Kidney (tissue), 14 donors: ENCODE results near the gene ACBD6. TPM values are rescaled to one million over a fixed set of nuclear protein-coding genes. Genes with fewer than 3 reads are reported as not detected.

Experiments
- DNase-seq, 5 donors: peaks; one replicate each; pipeline ENCODE4 v3.0.0-alpha.2; 2013 to 2020
- FAIRE-seq: peaks from 2 replicates; lab custom pipeline; 2012; peaks lifted over from hg19 to GRCh38; lab: Jason Lieb, UNC
- H3K27ac ChIP-seq, 2 donors: one replicate each; pipeline ENCODE4 v1.7.0; 2013; ENCODE audit warnings: low read depth in 2 of 2, low read length in 2 of 2, inconsistent platforms in 1 of 2
- H3K27me3 ChIP-seq: one replicate; pipeline ENCODE4 v1.7.1; 2013; ENCODE audit warnings: low read length, inconsistent platforms; ENCODE audit not compliant: control insufficient read depth, insufficient read depth
- H3K36me3 ChIP-seq, 3 donors: one replicate each; pipeline versions ENCODE4 v1.7.0 to v1.7.1; 2013; ENCODE audit warnings: low read length in 3 of 3, control low read depth in 1 of 3, inconsistent platforms in 1 of 3; ENCODE audit not compliant: insufficient read depth in 3 of 3, control insufficient read depth in 2 of 3
- H3K4me1 ChIP-seq, 3 donors: one replicate each; pipeline versions ENCODE4 v1.7.0 to v1.7.1; 2013; ENCODE audit warnings: low read length in 3 of 3, inconsistent platforms in 1 of 3, low read depth in 1 of 3; ENCODE audit not compliant: control insufficient read depth in 2 of 3, insufficient read depth in 2 of 3
- H3K4me3 ChIP-seq, 3 donors: one replicate each; pipeline versions ENCODE4 v1.7.0 to v1.8.1; 2013; ENCODE audit warnings: low read length in 3 of 3, control low read depth in 1 of 3, inconsistent platforms in 1 of 3
- H3K9ac ChIP-seq, 3 donors: one replicate each; pipeline versions ENCODE4 v1.7.0 to v1.7.1; 2013; ENCODE audit warnings: low read length in 3 of 3, control low read depth in 1 of 3, inconsistent platforms in 1 of 3
- H3K9me3 ChIP-seq, 3 donors: one replicate each; pipeline versions ENCODE4 v1.7.0 to v1.7.1; 2013; ENCODE audit warnings: low read length in 3 of 3, control low read depth in 1 of 3, inconsistent platforms in 1 of 3; ENCODE audit not compliant: control insufficient read depth in 2 of 3, insufficient read depth in 1 of 3
- CTCF ChIP-seq: IDR thresholded peaks from 3 replicates; pipeline ENCODE4 v1.5.1; 2012; ENCODE audit warnings: mild to moderate bottlenecking, moderate library complexity, borderline replicate concordance; ENCODE audit not compliant: insufficient read depth; ENCODE audit errors: extremely low read depth
- intact Hi-C: fragments of 100-400 bp; cut with DNase I; formaldehyde crosslinking; loops from one replicate; pipeline ENCODE4 v1.11.1; 2022
- polyA plus RNA-seq: library from polyadenylated mRNA; stranded (reverse); fragments of 350-450 nt; fragmentation: Illumina TruSeq; extraction: RNeasy Lipid Tissue Mini Kit (QIAGEN cat#74804); gene quantifications from one replicate; pipeline ENCODE4 v1.2.3, GENCODE V29; 2014; ENCODE audit warnings: low read depth, low replicate concordance; ENCODE audit not compliant: insufficient read depth
- total RNA-seq: library from RNA; stranded (reverse); fragmentation: NEBNext Ultra II Directional; extraction: Animal tissue kit (Norgen Biotek cat#: 25700); gene quantifications from one replicate; pipeline ENCODE4 v1.2.1, GENCODE V29; 2021
- donor health status: control.
- donor health status: control.
- donor health status: control.
- donor health status: control.
- donor health status: control.
- donor health status: DM: yes; HTN: yes; CAD: no.
- donor health status: Normal renal cell carcinoma (clear cell type).

The ACBD6 gene
- total and polyA plus RNA-seq, 2 donors from 2014 or later: 30.9 to 36.4 TPM

GRCh38 chr1:180250883-180251509 lies 251.4 kb downstream of the ACBD6 start:
- intact Hi-C loops: loop anchor here (10.0 kb wide), 1 partner anchor 224 kb away; no protein-coding TSS in a partner anchor
- no peak for TF ChIP-seq CTCF
- Histone ChIP-seq H3K27me3 (no peaks in the 10 kb centered on the region), H3K4me3 (no peak overlapping the region), H3K9ac (no peak overlapping the region), H3K9me3 (no peaks in the 10 kb centered on the region), H3K27ac (no peak overlapping the region), H3K36me3 (no peaks in the 10 kb centered on the region), H3K4me1 (no peaks in the 10 kb centered on the region)
- no peak for FAIRE-seq
- DNase-seq: no peak

- FAIRE-seq (no peak), DNase-seq (no peak)
- no peaks in the 10 kb centered on the region for H3K27me3 ChIP-seq
- no peaks in the 10 kb centered on the region for H3K4me1 ChIP-seq
- no peaks in the 10 kb centered on the region for H3K9me3 ChIP-seq
- H3K4me3 ChIP-seq: no peak overlapping the region
- no peak overlapping the region for H3K9ac ChIP-seq
- no peak overlapping the region for H3K27ac ChIP-seq
- H3K36me3 ChIP-seq: no peaks in the 10 kb centered on the region
- TF ChIP-seq CTCF: no peak
- intact Hi-C loops: loop anchor here (10.0 kb wide), 1 partner anchor 224 kb away; no protein-coding TSS in a partner anchor
These were observed 251.9 kb downstream of the ACBD6 start for GRCh38 chr1:180250499-180250770.

- FAIRE-seq (no peak), DNase-seq (no peak)
- no peaks in the 10 kb centered on the region for H3K27me3 ChIP-seq
- no peaks in the 10 kb centered on the region for H3K4me1 ChIP-seq
- intact Hi-C loops: loop anchor here (10.0 kb wide), 1 partner anchor 225 kb away; no protein-coding TSS in a partner anchor
- H3K4me3 ChIP-seq: no peak overlapping the region
- H3K9ac ChIP-seq: no peak overlapping the region
- H3K27ac ChIP-seq: no peak overlapping the region
- H3K9me3 ChIP-seq: no peaks in the 10 kb centered on the region
- no peak for TF ChIP-seq CTCF
- no peaks in the 10 kb centered on the region for H3K36me3 ChIP-seq
These were observed 252.5 kb downstream of the ACBD6 start for GRCh38 chr1:180249725-180250498.
